GM18870 (cell line): ENCODE data around the gene NPAT.
"Not testable (repeated sequence)": the region's sequence is repeated elsewhere in the genome, so short reads cannot be mapped to it uniquely, and the experiment has no call there.

Experiments used
- ATAC-seq: cut with Tn5 transposase; IDR thresholded peaks from one replicate; pipeline ENCODE4 v1.9.1; 2021; ENCODE audit warnings: moderate library complexity; ENCODE audit not compliant: unreplicated experiment

NPAT gene

DNA sequence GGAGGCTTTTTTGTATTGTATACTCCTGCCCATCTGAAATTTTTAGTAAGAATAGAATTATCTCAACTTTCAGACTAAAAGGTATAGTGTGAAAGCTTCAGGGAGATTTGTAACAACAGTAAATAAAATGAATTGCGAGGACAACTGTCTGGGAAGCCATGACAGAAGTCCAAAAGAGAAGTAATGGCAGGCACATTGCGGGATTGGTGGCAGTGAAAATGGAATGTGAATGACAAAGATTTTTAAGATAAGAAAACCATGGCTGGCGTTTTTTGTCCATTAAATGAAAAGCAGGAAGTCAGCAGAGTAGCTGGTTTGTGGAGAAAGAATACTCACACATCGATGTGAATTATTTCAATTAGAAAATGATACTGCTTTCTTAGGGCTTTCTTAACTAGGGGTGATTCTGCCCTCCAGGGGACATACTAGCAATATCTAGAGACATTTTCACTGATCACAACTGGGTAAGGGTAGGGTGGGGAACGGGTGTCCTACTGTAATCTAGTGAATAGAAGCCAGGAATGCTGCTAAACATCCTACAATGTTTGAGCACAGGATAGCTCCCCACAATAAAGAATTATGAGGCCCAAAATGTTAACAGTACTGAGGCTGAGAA lies 1.6 kb downstream of the NPAT start:
- ATAC-seq, result no peak

DNA sequence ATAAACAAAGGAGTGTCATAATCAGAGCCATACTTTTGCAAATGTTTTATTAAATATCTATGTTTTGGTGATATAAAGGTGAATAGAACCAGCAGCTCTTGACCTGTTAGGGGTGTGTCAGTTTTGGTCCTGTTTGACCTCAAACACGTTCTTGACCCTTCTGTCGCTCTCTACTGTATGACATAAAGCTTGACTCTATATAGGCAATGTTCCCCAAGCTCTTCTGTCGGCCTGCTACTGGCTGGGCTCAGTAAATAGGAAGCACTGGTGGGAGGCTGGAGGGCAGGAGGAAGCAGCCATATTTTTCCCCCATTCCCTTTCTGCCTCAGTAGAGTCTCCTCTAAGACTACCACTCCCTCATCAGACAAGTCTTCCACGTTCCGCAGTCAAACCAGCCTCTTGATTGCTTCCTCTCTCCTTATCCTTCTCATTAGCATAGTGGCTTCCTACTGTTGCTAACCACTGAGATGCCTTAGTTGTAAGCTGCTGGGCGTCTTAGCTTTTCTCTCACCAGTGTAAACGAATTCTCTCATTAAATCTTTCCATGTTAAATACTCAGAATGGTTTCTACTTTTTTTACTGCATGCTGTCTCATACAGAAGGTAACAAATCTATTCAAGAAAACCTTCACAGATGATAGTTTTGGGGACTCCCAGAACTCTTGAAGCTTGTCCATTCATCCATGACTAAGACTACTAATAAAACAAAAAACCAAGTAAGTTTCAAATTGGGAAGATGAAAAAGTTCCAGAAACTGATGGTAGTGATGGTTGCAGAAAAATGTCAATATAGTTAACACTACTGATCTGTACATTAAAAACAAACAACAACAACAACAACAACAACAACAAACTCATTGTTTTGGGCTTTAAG lies 3.3 kb downstream of the NPAT start:
- ATAC-seq, result no peak

GRCh38 chr11:108218455-108218854 lies 4.0 kb downstream of the NPAT start:
- ATAC-seq, result no peak

DNA sequence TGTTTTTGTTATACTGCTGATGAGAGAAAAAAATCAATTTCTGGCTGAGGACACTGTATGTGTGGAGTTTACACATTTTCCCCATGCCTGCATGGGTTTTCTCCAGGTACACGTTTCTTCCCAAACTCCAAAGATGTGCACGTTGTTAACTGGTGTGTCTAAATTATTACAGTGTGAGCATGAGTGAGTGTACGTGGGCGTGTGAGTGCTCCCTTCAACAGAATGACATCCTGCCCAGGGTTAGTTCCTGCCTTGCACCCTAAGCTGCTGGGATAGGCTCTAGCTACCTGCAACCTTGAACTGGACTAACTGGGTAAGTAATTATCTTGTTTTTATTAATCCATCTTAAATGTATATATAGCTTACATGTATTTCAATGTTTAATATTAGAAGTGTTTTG lies 5.5 kb downstream of the NPAT start:
- no peak for ATAC-seq

DNA sequence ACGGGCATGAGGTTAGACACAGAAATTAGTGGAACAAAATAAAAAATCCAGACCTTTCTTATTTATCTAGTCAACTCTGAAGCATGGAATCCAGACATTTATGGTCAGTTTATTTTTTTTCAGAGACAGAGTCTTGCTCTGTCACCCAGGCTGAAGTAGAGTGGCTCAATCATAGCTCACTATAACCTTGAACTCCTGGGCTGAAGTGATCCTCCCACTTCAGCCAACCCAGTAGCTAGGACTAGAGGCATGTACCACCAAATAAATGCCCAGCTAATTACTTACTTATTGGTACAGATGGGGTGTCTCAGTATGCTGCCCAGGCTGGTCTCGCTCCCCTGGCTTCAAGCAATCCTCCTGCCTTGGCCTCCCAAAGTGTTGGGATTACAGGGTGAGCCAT lies 8.7 kb downstream of the NPAT start:
- no peak for ATAC-seq

GRCh38 chr11:108210441-108210840 lies 12.0 kb downstream of the NPAT start:
- no peak for ATAC-seq

GRCh38 chr11:108207683-108208060 lies 14.8 kb downstream of the NPAT start:
- ATAC-seq, result no peak

DNA sequence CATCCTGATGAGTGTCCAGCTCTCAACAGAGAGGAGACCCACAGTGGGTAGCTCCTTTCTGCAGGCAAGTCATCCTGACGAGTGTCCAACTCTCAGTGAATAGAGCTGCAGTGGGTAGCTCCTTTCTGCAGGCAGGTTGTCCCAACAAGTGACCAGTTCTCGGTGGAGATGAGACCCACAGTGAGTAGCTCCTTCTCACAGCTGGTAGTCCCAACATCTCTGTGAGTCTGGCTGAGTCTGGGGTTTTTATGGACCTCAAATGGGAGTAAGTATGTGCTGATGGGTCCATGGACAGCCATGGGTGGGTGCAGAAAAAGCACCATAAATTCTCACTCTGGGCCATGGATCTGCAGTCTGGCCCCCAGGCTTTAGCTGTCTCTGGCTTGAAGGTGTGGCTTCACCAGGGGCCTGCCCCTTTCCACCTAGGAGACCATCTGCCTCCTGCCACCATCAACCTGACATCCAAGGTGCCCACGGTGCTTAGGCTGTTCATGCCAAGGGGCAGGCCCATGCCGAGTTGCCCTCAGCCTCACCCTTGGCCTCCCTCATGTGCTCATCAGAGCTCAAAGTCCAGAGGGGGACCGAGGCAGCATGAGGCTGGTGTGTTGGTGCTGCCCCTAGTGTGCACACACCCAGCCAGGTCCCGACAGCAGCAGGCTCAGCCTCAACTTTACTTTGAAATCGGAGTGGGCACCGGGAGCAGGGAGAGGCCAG lies 15.3 kb downstream of the NPAT start:
- ATAC-seq, result no peak

GRCh38 chr11:108206171-108206570 lies 16.3 kb downstream of the NPAT start:
- ATAC-seq, result no peak

DNA sequence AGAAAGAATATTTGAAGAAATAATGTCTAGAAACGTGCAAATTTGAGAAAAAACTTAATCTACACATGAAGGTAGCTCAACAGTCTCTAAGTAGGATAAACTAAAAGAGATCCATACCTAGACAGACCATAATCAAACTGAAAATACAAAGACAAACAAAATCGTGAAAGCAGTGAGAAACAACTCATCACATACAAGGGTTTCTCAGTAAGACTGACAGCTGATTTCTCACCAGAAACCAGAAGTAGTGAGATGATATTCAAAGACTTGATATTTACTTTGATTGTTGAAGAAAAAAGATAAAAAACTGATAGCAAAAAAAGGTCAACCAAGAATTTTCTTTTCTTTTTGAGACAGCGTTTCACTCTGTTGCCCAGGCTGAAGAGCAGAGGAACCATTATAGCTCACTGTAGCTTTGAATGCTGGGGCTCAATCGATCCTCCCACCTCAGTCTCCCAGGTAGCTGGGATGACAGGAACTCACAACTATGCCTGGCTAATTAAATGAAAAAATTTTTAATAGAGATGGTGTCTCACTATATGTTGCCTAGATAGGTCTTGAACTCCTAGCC lies 17.4 kb downstream of the NPAT start:
- ATAC-seq, result no peak

DNA sequence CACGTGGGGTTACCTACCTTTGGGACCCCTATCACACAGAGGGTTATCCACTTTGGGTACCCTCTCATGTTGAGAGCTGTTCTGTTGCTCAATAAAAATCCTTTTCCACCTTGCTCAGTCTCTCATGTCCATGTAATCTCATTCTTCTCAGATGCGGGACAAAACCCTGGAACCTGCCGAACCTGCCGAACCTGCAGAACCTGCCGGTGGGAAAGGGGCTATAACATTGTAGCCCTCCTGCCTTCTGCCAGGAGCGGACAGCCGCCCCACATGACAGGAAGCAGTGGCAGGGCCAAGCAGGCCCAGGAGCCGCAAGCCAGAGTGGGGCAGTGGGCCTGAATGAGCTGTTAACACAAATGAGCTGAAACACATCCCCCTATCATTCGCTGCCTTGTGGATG lies 18.1 kb downstream of the NPAT start:
- no peak for ATAC-seq

DNA sequence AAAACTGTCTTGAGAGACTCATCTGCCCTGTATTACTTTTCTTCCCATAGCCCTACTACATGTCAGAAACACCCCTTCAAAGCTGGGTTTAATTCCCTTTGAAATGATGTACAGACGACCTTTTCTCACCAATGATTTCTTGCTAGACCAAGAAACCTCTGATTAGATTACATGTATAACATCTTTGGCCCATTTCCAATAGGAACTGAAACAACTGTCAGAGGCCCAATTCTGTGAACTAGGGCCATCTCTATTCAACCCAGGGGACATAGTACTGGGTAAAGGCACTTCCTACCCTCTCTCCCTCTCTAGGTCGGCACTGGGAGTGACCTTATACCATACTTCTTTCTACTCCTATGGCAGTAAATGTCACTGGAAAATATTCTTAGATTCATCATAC lies 19.4 kb downstream of the NPAT start:
- no peak for ATAC-seq

GRCh38 chr11:108199446-108200321 lies 22.8 kb downstream of the NPAT start:
- ATAC-seq, result peak; percentile 80

GRCh38 chr11:108198833-108199232 lies 23.6 kb downstream of the NPAT start:
- ATAC-seq, result no peak

DNA sequence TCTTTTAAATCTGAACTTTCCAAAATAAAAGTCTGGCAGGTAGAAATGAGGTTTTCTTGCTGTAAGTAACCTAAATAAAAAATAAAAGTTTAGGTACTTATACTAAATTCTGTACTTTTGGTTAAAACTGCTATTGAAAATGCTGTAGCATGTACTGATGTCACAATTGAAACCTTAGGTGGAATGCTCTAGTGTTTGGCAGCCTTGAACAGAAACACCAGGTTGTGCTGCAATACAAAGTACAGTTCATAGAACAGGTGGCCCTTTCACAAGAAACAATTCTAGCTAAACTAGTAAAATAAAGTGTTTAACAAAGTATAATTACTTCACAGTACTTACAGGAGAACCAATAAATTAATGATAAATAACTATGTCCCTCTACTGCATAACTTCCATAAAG lies 25.1 kb downstream of the NPAT start:
- no peak for ATAC-seq

DNA sequence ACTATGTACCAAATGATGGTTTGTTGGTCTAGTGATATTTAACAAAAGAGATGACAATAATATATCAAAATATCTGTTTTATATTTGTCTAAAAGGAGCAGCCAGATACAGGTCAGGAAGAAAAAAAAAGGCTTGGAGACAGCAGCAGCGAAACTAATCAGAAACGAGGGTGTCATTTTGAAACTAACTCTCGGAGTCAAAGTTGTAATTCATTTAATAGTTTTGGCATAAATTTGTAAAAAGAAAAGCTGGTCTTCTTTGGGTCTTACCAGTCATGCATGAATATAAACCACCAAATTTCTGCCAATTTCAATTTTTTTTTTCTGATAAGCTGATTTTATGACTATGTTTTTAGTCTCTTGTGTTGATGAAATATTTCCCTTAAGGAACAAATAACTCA lies 25.5 kb downstream of the NPAT start:
- ATAC-seq, result no peak

- no peak for ATAC-seq
Observed at GRCh38 chr11:108193725-108194124, 28.7 kb downstream of the NPAT start.

DNA sequence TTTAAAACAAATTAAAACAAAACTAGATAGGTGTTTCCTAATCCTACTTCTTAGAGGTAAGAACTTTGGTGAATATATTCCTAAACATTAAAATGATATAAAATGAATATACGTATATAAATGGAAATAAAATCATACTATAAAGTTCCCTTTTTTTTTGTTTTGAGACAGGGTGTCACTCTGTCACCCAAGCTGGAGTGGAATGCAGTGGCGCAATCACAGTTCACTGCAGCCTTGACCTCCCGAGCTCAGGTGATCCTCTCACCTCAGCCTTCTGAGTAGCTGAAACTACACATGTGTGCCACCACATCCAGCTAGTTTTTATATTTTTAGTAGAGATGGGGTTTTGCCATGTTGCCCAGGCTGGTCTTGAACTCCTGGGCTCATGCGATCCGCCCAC lies 44.9 kb downstream of the NPAT start:
- no peak for ATAC-seq

- no peak for ATAC-seq
Observed at GRCh38 chr11:108170184-108170583, 52.3 kb downstream of the NPAT start.

GRCh38 chr11:108167624-108168023 lies 54.8 kb downstream of the NPAT start:
- ATAC-seq, result no peak

GRCh38 chr11:108162878-108163277 lies 59.6 kb downstream of the NPAT start:
- not testable (repeated sequence) for ATAC-seq
